Stomach (tissue), 9 donors: ENCODE measurements around the gene SOX14. TPM values are rescaled to one million over a fixed set of nuclear protein-coding genes. Genes with fewer than 3 reads are reported as not detected.
A peak's percentile ranks its signal among the peaks of the same experiment; 100 is the strongest.

Experiments used
- DNase-seq, 2 donors: peaks; one replicate each; pipeline versions ENCODE4 v3.0.0 to v3.0.0-alpha.2; 2013 to 2019
- H3K27ac ChIP-seq, 5 donors: fragments of 200-600 bp in 4 of 5; sonication (generic) in 4 of 5; one replicate each; pipeline ENCODE4 v1.5.1; 2013 to 2019; ENCODE audit warnings: mild to moderate bottlenecking in 1 of 5, moderate library complexity in 1 of 5
- H3K27me3 ChIP-seq, 3 donors: fragments of 200-600 bp; sonication (generic); one replicate each; pipeline ENCODE4 v1.5.1; 2017 to 2019; ENCODE audit warnings: mixed run types in 1 of 3
- H3K36me3 ChIP-seq, 4 donors: fragments of 200-600 bp; sonication (generic); 1 replicate in 3 of 4; 2 replicates in 1 of 4; pipeline ENCODE4 v1.5.1; 2016 to 2019
- H3K4me1 ChIP-seq, 4 donors: fragments of 200-600 bp; sonication (generic); one replicate each; pipeline ENCODE4 v1.5.1; 2016 to 2019
- H3K4me3 ChIP-seq, 4 donors: fragments of 200-600 bp; sonication (generic) in 3 of 4; one replicate each; pipeline ENCODE4 v1.5.1; 2016 to 2019; ENCODE audit warnings: mild to moderate bottlenecking in 1 of 4
- H3K9me3 ChIP-seq, 4 donors: fragments of 200-600 bp; sonication (generic); one replicate each; pipeline ENCODE4 v1.5.1; 2016 to 2019
- CTCF ChIP-seq, 7 experiments: fragments of 450-650 bp in 4 of 7; fragments of 200-600 bp in 3 of 7; sonication (generic) in 3 of 7; IDR thresholded peaks; one replicate each; pipeline ENCODE4 v1.5.1; 2016 to 2019; ENCODE audit warnings: antibody characterized with exemption in 7 of 7, control low read depth in 2 of 7, mild to moderate bottlenecking in 1 of 7
- EP300 ChIP-seq: sonication (generic); formaldehyde crosslinking; IDR thresholded peaks from one replicate; pipeline ENCODE4 v1.6.1; 2017; ENCODE audit warnings: antibody characterized with exemption
- POLR2A ChIP-seq, 4 donors: fragments of 450-650 bp; IDR thresholded peaks; one replicate each; pipeline ENCODE4 v1.6.1; 2016; ENCODE audit warnings: antibody characterized with exemption in 4 of 4, control low read depth in 2 of 4, mild to moderate bottlenecking in 1 of 4, moderate library complexity in 1 of 4
- POLR2AphosphoS5 ChIP-seq, 3 donors: sonication (generic); formaldehyde crosslinking; IDR thresholded peaks; one replicate each; pipeline ENCODE4 v1.6.1; 2016; ENCODE audit warnings: antibody characterized with exemption in 3 of 3
- WGBS, 5 donors: extraction: QIAGEN DNeasy Blood & Tissue Kit in 3 of 5; methylation state at CpG; one replicate each; pipeline versions ENCODE4 v1.1.5 to v1.1.7; 2013 to 2018; 5-methylcytosine and 5-hydroxymethylcytosine counted together
- intact Hi-C: fragments of 100-400 bp; cut with DNase I; formaldehyde crosslinking; loops from one replicate; pipeline ENCODE4 v1.15.1; 2023; ENCODE audit warnings: low total_unique reads
- polyA plus RNA-seq, 3 donors: library from polyadenylated mRNA; stranded (reverse); fragments of 200-250 nt; gene quantifications; one replicate each; pipeline ENCODE4 v1.2.3, GENCODE V29; 2013
- total RNA-seq, 5 donors: library from RNA; depleted of rRNA; stranded (reverse); fragments of >200 nt; gene quantifications; one replicate each; pipeline versions ENCODE4 v1.1.0 to v1.2.3, GENCODE V29; 2014 to 2016
- donor health status: healthy with polysubstance abuse.
- donor health status: Bipolar disorder and iron deficiency.
- donor health status: healthy.

SOX14 gene
- total and polyA plus RNA-seq, 8 donors = not detected

GRCh38 chr3:137770835-137771399 is 6.8 kb downstream of the SOX14 start:
- DNase-seq = no peak
- H3K27me3 ChIP-seq = peaks cover 31 to 94% (median 69%) of the 10 kb centered on the region in 3 donors
- H3K36me3 ChIP-seq = no peaks in the 10 kb centered on the region
- H3K4me3 ChIP-seq = peak overlapping the region; percentile 13 to 44 (median 28)
- H3K4me1 ChIP-seq = peaks cover 35 to 60% (median 43%) of the 10 kb centered on the region in 4 donors
- TF ChIP-seq CTCF (IDR thresholded peaks at IDR 0.05) (no peak), POLR2AphosphoS5 (IDR thresholded peaks at IDR 0.05) (no peak), EP300 (no peak), POLR2A (IDR thresholded peaks at IDR 0.05) (no peak)
- intact Hi-C loops = no loop called here
- no peaks in the 10 kb centered on the region for H3K9me3 ChIP-seq
- WGBS, 5 donors = 1 to 7% (median 2%) methylated on average over 26 to 45 of the region's 45 CpGs
- no peak overlapping the region for H3K27ac ChIP-seq

GRCh38 chr3:137771401-137772213 is 7.5 kb downstream of the SOX14 start:
- DNase-seq = no peak
- Histone ChIP-seq H3K36me3 (no peaks in the 10 kb centered on the region), H3K4me1 (peaks cover 35 to 55% (median 43%) of the 10 kb centered on the region in 4 donors), H3K4me3 (peak overlapping the region; percentile 13 to 44 (median 28)), H3K27ac (no peak overlapping the region), H3K9me3 (no peaks in the 10 kb centered on the region), H3K27me3 (peaks cover 31 to 90% (median 64%) of the 10 kb centered on the region in 3 donors)
- 2 to 8% (median 6%) methylated on average over 39 to 53 of the region's 53 CpGs for WGBS, 5 donors
- TF ChIP-seq EP300 = no peak
- TF ChIP-seq POLR2A (IDR thresholded peaks at IDR 0.05) = no peak
- TF ChIP-seq CTCF (IDR thresholded peaks at IDR 0.05) = no peak
- TF ChIP-seq POLR2AphosphoS5 (IDR thresholded peaks at IDR 0.05) = no peak
- intact Hi-C loops = no loop called here

- no peaks in the 10 kb centered on the region for H3K36me3 ChIP-seq
- H3K4me1 ChIP-seq = peaks cover 35 to 47% (median 41%) of the 10 kb centered on the region in 4 donors
- no peaks in the 10 kb centered on the region for H3K9me3 ChIP-seq
- WGBS, 5 donors = 15 to 23% (median 16%) methylated on average over 7 of the region's 7 CpGs
- H3K27ac ChIP-seq = no peak overlapping the region
- intact Hi-C loops = no loop called here
- H3K4me3 ChIP-seq = no peak overlapping the region
- peaks cover 31 to 88% (median 58%) of the 10 kb centered on the region in 3 donors for H3K27me3 ChIP-seq
- DNase-seq = no peak
- TF ChIP-seq POLR2A (IDR thresholded peaks at IDR 0.05) (no peak), CTCF (IDR thresholded peaks at IDR 0.05) (no peak), POLR2AphosphoS5 (IDR thresholded peaks at IDR 0.05) (no peak), EP300 (no peak)
Observed at GRCh38 chr3:137772214-137772955, 8.3 kb downstream of the SOX14 start.

GRCh38 chr3:137778941-137779340 is 14.8 kb downstream of the SOX14 start:
- DNase-seq = no peak
- no peaks in the 10 kb centered on the region for H3K36me3 ChIP-seq
- H3K27ac ChIP-seq = no peak overlapping the region
- no peak overlapping the region for H3K4me3 ChIP-seq
- H3K4me1 ChIP-seq = no peaks in the 10 kb centered on the region
- intact Hi-C loops = no loop called here
- 21 to 29% (median 22%) methylated on average over 2 of the region's 2 CpGs for WGBS, 5 donors
- no peak for TF ChIP-seq CTCF (IDR thresholded peaks at IDR 0.05)
- TF ChIP-seq EP300 = no peak
- TF ChIP-seq POLR2AphosphoS5 (IDR thresholded peaks at IDR 0.05) = no peak
- no peak for TF ChIP-seq POLR2A (IDR thresholded peaks at IDR 0.05)
- H3K9me3 ChIP-seq = no peaks in the 10 kb centered on the region
- peaks cover 0 to 35% (median 0%) of the 10 kb centered on the region in 3 donors for H3K27me3 ChIP-seq
